ENCODE measurements around the gene SORCS2. TPM values are rescaled to one million over a fixed set of nuclear protein-coding genes. Genes with fewer than 3 reads are reported as not detected.

Gene SORCS2
- polyA plus RNA-seq, 1 donor (not counting 4 experiments of a cell fraction or from before 2014, with no cell fraction given), result 0.09 TPM

DNA sequence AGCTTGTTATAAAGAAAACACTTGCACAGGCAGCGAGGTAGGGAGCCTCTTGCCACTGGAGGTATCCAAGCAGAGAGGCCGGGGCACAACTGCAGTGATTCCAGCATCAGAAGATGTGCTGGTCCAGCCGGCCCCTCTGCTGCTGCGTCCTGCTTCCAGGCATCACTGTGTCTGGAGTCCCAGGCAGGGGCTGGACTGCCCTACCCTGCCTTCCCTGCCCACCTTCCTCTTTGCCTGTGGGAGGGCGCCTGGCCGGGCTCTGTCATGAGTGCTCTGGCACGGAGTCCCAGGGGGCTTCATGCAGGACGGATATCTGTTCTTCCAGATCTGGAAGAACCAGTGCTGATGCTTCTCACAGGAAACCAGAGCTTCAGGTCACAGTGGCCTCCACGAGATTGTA, 430.0 kb downstream of the SORCS2 start:
- H3K4me3 ChIP-seq (ENCODE audit: control insufficient read depth in 2 of 3, extremely low read depth in 1 of 3, insufficient read depth in 2 of 3, low read depth in 1 of 3, low read length in 3 of 3), result no peak overlapping the region
- H3K79me2 ChIP-seq (ENCODE audit: control insufficient read depth, insufficient read depth, low read length), result no peaks in the 10 kb centered on the region
- DNase-seq (ENCODE audit: low read depth, low spot score) (no peak), FAIRE-seq (no peak)
- H3K36me3 ChIP-seq (ENCODE audit: control insufficient read depth in 2 of 2, extremely low read depth in 1 of 2, insufficient read depth in 2 of 2, low read length in 2 of 2), result no peaks in the 10 kb centered on the region
- no peaks in the 10 kb centered on the region for H3K27me3 ChIP-seq (ENCODE audit: control insufficient read depth, extremely low read depth, insufficient read depth, low read length)
- H3K9ac ChIP-seq (ENCODE audit: control insufficient read depth, extremely low read depth, insufficient read depth, low read length), result no peak overlapping the region
- no peak overlapping the region for H2AFZ ChIP-seq (ENCODE audit: control insufficient read depth, low read length)
- H3K9me1 ChIP-seq (ENCODE audit: control insufficient read depth, extremely low read depth, insufficient read depth, low read length), result no peaks in the 10 kb centered on the region
- H4K20me1 ChIP-seq (ENCODE audit: control insufficient read depth, extremely low read depth, insufficient read depth, low read length), result no peaks in the 10 kb centered on the region
- H3K9me3 ChIP-seq (ENCODE audit: control insufficient read depth, low read depth, low read length), result no peaks in the 10 kb centered on the region
- no peaks in the 10 kb centered on the region for H3K4me1 ChIP-seq (ENCODE audit: control insufficient read depth, extremely low read depth, insufficient read depth, low read length)
- dilution Hi-C loops (cut with MboI; ENCODE audit: extremely low pct_ligation_motif_present, low sequenced_read_pairs), result no loop called here
- H3K4me2 ChIP-seq (ENCODE audit: control insufficient read depth, extremely low read depth, insufficient read depth, low read depth, low read length), result no peak overlapping the region
- H3K27ac ChIP-seq (ENCODE audit: control insufficient read depth, insufficient read depth, low read length), result no peak overlapping the region
- TF ChIP-seq, protein P1, sequence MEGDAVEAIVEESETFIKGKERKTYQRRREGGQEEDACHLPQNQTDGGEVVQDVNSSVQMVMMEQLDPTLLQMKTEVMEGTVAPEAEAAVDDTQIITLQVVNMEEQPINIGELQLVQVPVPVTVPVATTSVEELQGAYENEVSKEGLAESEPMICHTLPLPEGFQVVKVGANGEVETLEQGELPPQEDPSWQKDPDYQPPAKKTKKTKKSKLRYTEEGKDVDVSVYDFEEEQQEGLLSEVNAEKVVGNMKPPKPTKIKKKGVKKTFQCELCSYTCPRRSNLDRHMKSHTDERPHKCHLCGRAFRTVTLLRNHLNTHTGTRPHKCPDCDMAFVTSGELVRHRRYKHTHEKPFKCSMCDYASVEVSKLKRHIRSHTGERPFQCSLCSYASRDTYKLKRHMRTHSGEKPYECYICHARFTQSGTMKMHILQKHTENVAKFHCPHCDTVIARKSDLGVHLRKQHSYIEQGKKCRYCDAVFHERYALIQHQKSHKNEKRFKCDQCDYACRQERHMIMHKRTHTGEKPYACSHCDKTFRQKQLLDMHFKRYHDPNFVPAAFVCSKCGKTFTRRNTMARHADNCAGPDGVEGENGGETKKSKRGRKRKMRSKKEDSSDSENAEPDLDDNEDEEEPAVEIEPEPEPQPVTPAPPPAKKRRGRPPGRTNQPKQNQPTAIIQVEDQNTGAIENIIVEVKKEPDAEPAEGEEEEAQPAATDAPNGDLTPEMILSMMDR (optimal IDR thresholded peaks at IDR 0.05 in 1 of 3, IDR thresholded peaks at IDR 0.05 in 1 of 3, conservative IDR thresholded peaks at IDR 0.05 in 1 of 3; ENCODE audit: extremely low read depth in 1 of 3, insufficient read depth in 2 of 3, low read length in 3 of 3), result no peak
- no peak for TF ChIP-seq EZH2 (IDR thresholded peaks at IDR 0.05; ENCODE audit: low read length)

DNA sequence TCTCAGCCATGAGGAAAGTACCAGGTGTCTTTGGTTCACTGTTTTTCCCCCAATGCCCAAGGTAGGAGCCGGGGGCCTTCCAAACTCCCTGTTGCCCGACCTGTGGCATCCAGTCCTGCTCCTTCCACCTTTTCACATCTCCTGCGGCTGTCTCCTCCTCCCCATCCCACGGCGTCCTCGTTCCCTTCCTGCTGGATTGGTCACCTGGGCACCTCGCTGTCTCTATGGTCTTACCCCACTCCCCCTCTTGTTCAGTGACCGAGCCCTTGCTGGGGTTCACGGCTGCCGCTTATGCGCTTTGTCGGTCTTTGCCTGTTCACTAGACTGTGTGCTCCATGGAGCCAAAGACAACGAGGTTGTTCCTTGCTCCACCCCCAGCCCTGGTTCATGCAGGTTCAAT, 431.1 kb downstream of the SORCS2 start:
- Histone ChIP-seq H3K27ac (ENCODE audit: control insufficient read depth, insufficient read depth, low read length) (no peak overlapping the region), H3K4me2 (ENCODE audit: control insufficient read depth, extremely low read depth, insufficient read depth, low read depth, low read length) (no peak overlapping the region), H3K79me2 (ENCODE audit: control insufficient read depth, insufficient read depth, low read length) (no peaks in the 10 kb centered on the region), H3K27me3 (ENCODE audit: control insufficient read depth, extremely low read depth, insufficient read depth, low read length) (no peaks in the 10 kb centered on the region), H3K9me3 (ENCODE audit: control insufficient read depth, low read depth, low read length) (no peaks in the 10 kb centered on the region), H4K20me1 (ENCODE audit: control insufficient read depth, extremely low read depth, insufficient read depth, low read length) (no peaks in the 10 kb centered on the region), H3K4me3 (ENCODE audit: control insufficient read depth in 2 of 3, extremely low read depth in 1 of 3, insufficient read depth in 2 of 3, low read depth in 1 of 3, low read length in 3 of 3) (no peak overlapping the region), H2AFZ (ENCODE audit: control insufficient read depth, low read length) (no peak overlapping the region), H3K4me1 (ENCODE audit: control insufficient read depth, extremely low read depth, insufficient read depth, low read length) (no peaks in the 10 kb centered on the region), H3K36me3 (ENCODE audit: control insufficient read depth in 2 of 2, extremely low read depth in 1 of 2, insufficient read depth in 2 of 2, low read length in 2 of 2) (no peaks in the 10 kb centered on the region), H3K9ac (ENCODE audit: control insufficient read depth, extremely low read depth, insufficient read depth, low read length) (no peak overlapping the region), H3K9me1 (ENCODE audit: control insufficient read depth, extremely low read depth, insufficient read depth, low read length) (no peaks in the 10 kb centered on the region)
- no peak for DNase-seq (ENCODE audit: low read depth, low spot score)
- no peak for FAIRE-seq
- TF ChIP-seq, protein P1 (optimal IDR thresholded peaks at IDR 0.05 in 1 of 3, IDR thresholded peaks at IDR 0.05 in 1 of 3, conservative IDR thresholded peaks at IDR 0.05 in 1 of 3; ENCODE audit: extremely low read depth in 1 of 3, insufficient read depth in 2 of 3, low read length in 3 of 3), result no peak
- no peak for TF ChIP-seq EZH2 (IDR thresholded peaks at IDR 0.05; ENCODE audit: low read length)
- dilution Hi-C loops (cut with MboI; ENCODE audit: extremely low pct_ligation_motif_present, low sequenced_read_pairs), result no loop called here

All from keratinocyte (primary cell).